ENCODE results near the gene LNPEP. TPM values are rescaled to one million over a fixed set of nuclear protein-coding genes. Genes with fewer than 3 reads are reported as not detected.

LNPEP gene
- total and polyA plus RNA-seq, 4 donors, result 4.6 to 78.9 (median 19.0) TPM

GRCh38 chr5:96903300-96903699 lies 32.6 kb upstream of the LNPEP start:
- 99% methylated on average over 2 of the region's 2 CpGs for WGBS, 2 donors

GRCh38 chr5:96904054-96904931 lies 31.6 kb upstream of the LNPEP start:
- WGBS, 2 donors, result 57 to 62% methylated on average over 3 of the region's 3 CpGs
- Histone ChIP-seq H3K27ac (ENCODE audit: low read depth in 1 of 2, low read length in 1 of 2) (no peak overlapping the region), H3K36me3 (ENCODE audit: control insufficient read depth in 4 of 4, insufficient read depth in 4 of 4, low read length in 4 of 4) (peaks cover 0 to 10% (median 6%) of the 10 kb centered on the region in 4 donors), H3K9ac (ENCODE audit: insufficient read depth in 1 of 2, low read length in 2 of 2) (no peak overlapping the region), H3K9me3 (ENCODE audit: control insufficient read depth in 4 of 4, insufficient read depth in 3 of 4, low read length in 3 of 4) (no peaks in the 10 kb centered on the region), H3K4me1 (ENCODE audit: control insufficient read depth in 5 of 5, insufficient read depth in 5 of 5, low read length in 5 of 5) (no peaks in the 10 kb centered on the region), H3K27me3 (ENCODE audit: control insufficient read depth in 3 of 3, insufficient read depth in 3 of 3, low read length in 2 of 3) (no peaks in the 10 kb centered on the region), H3K4me3 (no peak overlapping the region)
- DNase-seq (no peak), ATAC-seq (ENCODE audit: insufficient read depth, low FRiP score) (no peak)
- TF ChIP-seq CTCF (IDR thresholded peaks at IDR 0.05; ENCODE audit: control extremely low read depth, extremely low read depth), result no peak

More at GRCh38 chr5:96903300-96903699, 32.6 kb upstream of the LNPEP start:
- Histone ChIP-seq H3K9ac (ENCODE audit: insufficient read depth in 1 of 2, low read length in 2 of 2) (no peak overlapping the region), H3K4me1 (ENCODE audit: control insufficient read depth in 5 of 5, insufficient read depth in 5 of 5, low read length in 5 of 5) (no peaks in the 10 kb centered on the region), H3K27ac (ENCODE audit: low read depth in 1 of 2, low read length in 1 of 2) (no peak overlapping the region), H3K9me3 (ENCODE audit: control insufficient read depth in 4 of 4, insufficient read depth in 3 of 4, low read length in 3 of 4) (no peaks in the 10 kb centered on the region), H3K36me3 (ENCODE audit: control insufficient read depth in 4 of 4, insufficient read depth in 4 of 4, low read length in 4 of 4) (peaks cover 0 to 8% (median 5%) of the 10 kb centered on the region in 4 donors), H3K4me3 (no peak overlapping the region), H3K27me3 (ENCODE audit: control insufficient read depth in 3 of 3, insufficient read depth in 3 of 3, low read length in 2 of 3) (no peaks in the 10 kb centered on the region)
- ATAC-seq (ENCODE audit: insufficient read depth, low FRiP score), result no peak
- DNase-seq, result no peak
- TF ChIP-seq CTCF (IDR thresholded peaks at IDR 0.05; ENCODE audit: control extremely low read depth, extremely low read depth), result no peak

- WGBS, 2 donors, result 70 to 83% methylated on average over 3 of the region's 3 CpGs
- peaks cover 0 to 11% (median 7%) of the 10 kb centered on the region in 4 donors for H3K36me3 ChIP-seq (ENCODE audit: control insufficient read depth in 4 of 4, insufficient read depth in 4 of 4, low read length in 4 of 4)
- no peaks in the 10 kb centered on the region for H3K27me3 ChIP-seq (ENCODE audit: control insufficient read depth in 3 of 3, insufficient read depth in 3 of 3, low read length in 2 of 3)
- H3K27ac ChIP-seq (ENCODE audit: low read depth in 1 of 2, low read length in 1 of 2), result no peak overlapping the region
- no peak for TF ChIP-seq CTCF (IDR thresholded peaks at IDR 0.05; ENCODE audit: control extremely low read depth, extremely low read depth)
- ATAC-seq (ENCODE audit: insufficient read depth, low FRiP score) (no peak), DNase-seq (no peak)
- H3K9ac ChIP-seq (ENCODE audit: insufficient read depth in 1 of 2, low read length in 2 of 2), result no peak overlapping the region
- H3K4me1 ChIP-seq (ENCODE audit: control insufficient read depth in 5 of 5, insufficient read depth in 5 of 5, low read length in 5 of 5), result no peaks in the 10 kb centered on the region
- no peak overlapping the region for H3K4me3 ChIP-seq
- no peaks in the 10 kb centered on the region for H3K9me3 ChIP-seq (ENCODE audit: control insufficient read depth in 4 of 4, insufficient read depth in 3 of 4, low read length in 3 of 4)
These were observed 30.0 kb upstream of the LNPEP start for GRCh38 chr5:96905864-96906263.

Measured in lung (tissue), 12 donors.